HepG2 (cell line): ENCODE data around the gene GLTPD2. TPM values are rescaled to one million over a fixed set of nuclear protein-coding genes. Genes with fewer than 3 reads are reported as not detected.

Experiments
- AKAP8 ChIP-seq: sonication (generic); formaldehyde crosslinking; IDR thresholded peaks from 2 replicates; pipeline ENCODE4 v1.5.1; 2020; ENCODE audit warnings: mild to moderate bottlenecking, missing genetic modification reagents
- ATF3 ChIP-seq: sonication (generic); formaldehyde crosslinking; IDR thresholded peaks from 2 replicates; pipeline ENCODE4 v1.4.0; 2020; ENCODE audit warnings: missing genetic modification reagents
- CHD4 ChIP-seq: fragments of 200-600 bp; sonication (generic); IDR thresholded peaks from 2 replicates; pipeline ENCODE4 v1.7.0; 2017; ENCODE audit warnings: mild to moderate bottlenecking, low read length, borderline replicate concordance
- DNMT1 ChIP-seq: sonication (generic); formaldehyde crosslinking; IDR thresholded peaks from 2 replicates; pipeline ENCODE4 v1.5.1; 2020; ENCODE audit warnings: mild to moderate bottlenecking, missing genetic modification reagents
- PAX8 ChIP-seq: sonication (generic); formaldehyde crosslinking; IDR thresholded peaks from 2 replicates; pipeline ENCODE4 v1.8.0; 2022; ENCODE audit warnings: mild to moderate bottlenecking, missing genetic modification reagents, borderline replicate concordance
- POLR2AphosphoS2 ChIP-seq: IDR thresholded peaks from 2 replicates; pipeline ENCODE4 v1.6.1; 2011; ENCODE audit warnings: low read depth, low read length, improper control_type of control experiment
- PTBP1 ChIP-seq: fragments of 200-400 bp; formaldehyde crosslinking; IDR thresholded peaks from 2 replicates; pipeline ENCODE4 v1.6.1; 2018; ENCODE audit warnings: low read length, low read depth; ENCODE audit not compliant: poor library complexity, severe bottlenecking
- RARG ChIP-seq: sonication (generic); formaldehyde crosslinking; IDR thresholded peaks from 2 replicates; pipeline ENCODE4 v1.4.0; 2020; ENCODE audit warnings: low read depth, mild to moderate bottlenecking, missing genetic modification reagents
- RFX1 ChIP-seq: fragments of 450-650 bp; IDR thresholded peaks from 2 replicates; pipeline ENCODE4 v1.6.1; 2017
- SAP130 ChIP-seq: IDR thresholded peaks from 2 replicates; pipeline ENCODE4 v1.6.1; 2016; ENCODE audit warnings: low read depth
- TGIF2 ChIP-seq: IDR thresholded peaks from 2 replicates; pipeline ENCODE4 v1.6.1; 2016; ENCODE audit warnings: control low read depth, missing compliant biosample characterization
- ZNF24 ChIP-seq: fragments of 450-650 bp; IDR thresholded peaks from 2 replicates; pipeline ENCODE4 v1.6.1; 2017; ENCODE audit warnings: antibody characterized with exemption, mild to moderate bottlenecking
- ZNF550 ChIP-seq: sonication (generic); formaldehyde crosslinking; IDR thresholded peaks from 2 replicates; pipeline ENCODE4 v1.4.0; 2020; ENCODE audit warnings: mild to moderate bottlenecking, missing genetic modification reagents, borderline replicate concordance
- ZNF558 ChIP-seq: sonication (generic); formaldehyde crosslinking; IDR thresholded peaks from 2 replicates; pipeline ENCODE4 v1.9.0; 2022; ENCODE audit warnings: mild to moderate bottlenecking, missing genetic modification reagents, borderline replicate concordance
- ZNF564 ChIP-seq: sonication (generic); formaldehyde crosslinking; IDR thresholded peaks from 2 replicates; pipeline ENCODE4 v1.8.1; 2023; ENCODE audit warnings: mild to moderate bottlenecking, missing genetic modification reagents
- ZNF674 ChIP-seq: sonication (generic); formaldehyde crosslinking; IDR thresholded peaks from 2 replicates; pipeline ENCODE4 v1.5.0; 2020; ENCODE audit warnings: low read depth, mild to moderate bottlenecking, missing genetic modification reagents
- ZNF772 ChIP-seq: sonication (generic); formaldehyde crosslinking; IDR thresholded peaks from 2 replicates; pipeline ENCODE4 v1.5.0; 2020; ENCODE audit warnings: mild to moderate bottlenecking, missing genetic modification reagents
- ZNF775 ChIP-seq: sonication (generic); formaldehyde crosslinking; IDR thresholded peaks from 2 replicates; pipeline ENCODE4 v1.4.0; 2020; ENCODE audit warnings: missing genetic modification reagents, mild to moderate bottlenecking, moderate library complexity, borderline replicate concordance
- ZNF780A ChIP-seq: sonication (generic); formaldehyde crosslinking; IDR thresholded peaks from 2 replicates; pipeline ENCODE4 v1.8.0; 2022; ENCODE audit warnings: mild to moderate bottlenecking, missing genetic modification reagents, moderate library complexity
- ZNF790 ChIP-seq: sonication (generic); formaldehyde crosslinking; IDR thresholded peaks from 2 replicates; pipeline ENCODE4 v1.8.0; 2022; ENCODE audit warnings: missing genetic modification reagents, mild to moderate bottlenecking, borderline replicate concordance
- ZNF816 ChIP-seq: sonication (generic); formaldehyde crosslinking; IDR thresholded peaks from 2 replicates; pipeline ENCODE4 v1.8.0; 2022; ENCODE audit warnings: missing genetic modification reagents, mild to moderate bottlenecking, borderline replicate concordance
- ZNF883 ChIP-seq: sonication (generic); formaldehyde crosslinking; IDR thresholded peaks from 2 replicates; pipeline ENCODE4 v1.5.1; 2020; ENCODE audit warnings: mild to moderate bottlenecking, missing genetic modification reagents; ENCODE audit errors: not compliant biosample characterization
- polyA plus RNA-seq, 8 experiments: library from polyadenylated mRNA; depleted of rRNA in 3 of 8; stranded (reverse) in 7 of 8; unstranded in 1 of 8; fragments of >200 nt; fragmentation: Illumina TruSeq in 4 of 8; extraction: Trizol in 4 of 8; gene quantifications; 2 replicates each; pipeline versions ENCODE4 v1.2.1 to v1.2.3, GENCODE V29; 2011 to 2016; ENCODE audit warnings: low read depth in 4 of 8, missing spikeins in 1 of 8, mixed read lengths in 1 of 8; ENCODE audit not compliant: insufficient read depth in 1 of 8
- total RNA-seq, 5 experiments: library from RNA; depleted of rRNA; stranded (reverse); fragments of >200 nt; fragmentation: Illumina TruSeq; extraction: Trizol; gene quantifications; 2 replicates each; pipeline ENCODE4 v1.2.3, GENCODE V29; 2016; ENCODE audit warnings: low read depth in 1 of 5
- TF ChIP-seq, protein P1 (sequence below): sonication (generic); formaldehyde crosslinking; IDR thresholded peaks from 2 replicates; pipeline ENCODE4 v1.4.0; 2020; ENCODE audit warnings: mild to moderate bottlenecking, missing genetic modification reagents

The GLTPD2 gene
- total and polyA plus RNA-seq, 2 of the 13 experiments (the other 11 are each of a cell fraction or from before 2014, with no cell fraction given) = 7.5 to 12.9 TPM

- no peak for TF ChIP-seq ZNF564 (CRISPR knock-in tag)
- TF ChIP-seq CHD4 = no peak
- no peak for TF ChIP-seq POLR2AphosphoS2
- TF ChIP-seq RARG (CRISPR knock-in tag) = no peak
- TF ChIP-seq SAP130 = peak; percentile 58; the same call in 1 of the 2 replicates
- TF ChIP-seq, protein P1, sequence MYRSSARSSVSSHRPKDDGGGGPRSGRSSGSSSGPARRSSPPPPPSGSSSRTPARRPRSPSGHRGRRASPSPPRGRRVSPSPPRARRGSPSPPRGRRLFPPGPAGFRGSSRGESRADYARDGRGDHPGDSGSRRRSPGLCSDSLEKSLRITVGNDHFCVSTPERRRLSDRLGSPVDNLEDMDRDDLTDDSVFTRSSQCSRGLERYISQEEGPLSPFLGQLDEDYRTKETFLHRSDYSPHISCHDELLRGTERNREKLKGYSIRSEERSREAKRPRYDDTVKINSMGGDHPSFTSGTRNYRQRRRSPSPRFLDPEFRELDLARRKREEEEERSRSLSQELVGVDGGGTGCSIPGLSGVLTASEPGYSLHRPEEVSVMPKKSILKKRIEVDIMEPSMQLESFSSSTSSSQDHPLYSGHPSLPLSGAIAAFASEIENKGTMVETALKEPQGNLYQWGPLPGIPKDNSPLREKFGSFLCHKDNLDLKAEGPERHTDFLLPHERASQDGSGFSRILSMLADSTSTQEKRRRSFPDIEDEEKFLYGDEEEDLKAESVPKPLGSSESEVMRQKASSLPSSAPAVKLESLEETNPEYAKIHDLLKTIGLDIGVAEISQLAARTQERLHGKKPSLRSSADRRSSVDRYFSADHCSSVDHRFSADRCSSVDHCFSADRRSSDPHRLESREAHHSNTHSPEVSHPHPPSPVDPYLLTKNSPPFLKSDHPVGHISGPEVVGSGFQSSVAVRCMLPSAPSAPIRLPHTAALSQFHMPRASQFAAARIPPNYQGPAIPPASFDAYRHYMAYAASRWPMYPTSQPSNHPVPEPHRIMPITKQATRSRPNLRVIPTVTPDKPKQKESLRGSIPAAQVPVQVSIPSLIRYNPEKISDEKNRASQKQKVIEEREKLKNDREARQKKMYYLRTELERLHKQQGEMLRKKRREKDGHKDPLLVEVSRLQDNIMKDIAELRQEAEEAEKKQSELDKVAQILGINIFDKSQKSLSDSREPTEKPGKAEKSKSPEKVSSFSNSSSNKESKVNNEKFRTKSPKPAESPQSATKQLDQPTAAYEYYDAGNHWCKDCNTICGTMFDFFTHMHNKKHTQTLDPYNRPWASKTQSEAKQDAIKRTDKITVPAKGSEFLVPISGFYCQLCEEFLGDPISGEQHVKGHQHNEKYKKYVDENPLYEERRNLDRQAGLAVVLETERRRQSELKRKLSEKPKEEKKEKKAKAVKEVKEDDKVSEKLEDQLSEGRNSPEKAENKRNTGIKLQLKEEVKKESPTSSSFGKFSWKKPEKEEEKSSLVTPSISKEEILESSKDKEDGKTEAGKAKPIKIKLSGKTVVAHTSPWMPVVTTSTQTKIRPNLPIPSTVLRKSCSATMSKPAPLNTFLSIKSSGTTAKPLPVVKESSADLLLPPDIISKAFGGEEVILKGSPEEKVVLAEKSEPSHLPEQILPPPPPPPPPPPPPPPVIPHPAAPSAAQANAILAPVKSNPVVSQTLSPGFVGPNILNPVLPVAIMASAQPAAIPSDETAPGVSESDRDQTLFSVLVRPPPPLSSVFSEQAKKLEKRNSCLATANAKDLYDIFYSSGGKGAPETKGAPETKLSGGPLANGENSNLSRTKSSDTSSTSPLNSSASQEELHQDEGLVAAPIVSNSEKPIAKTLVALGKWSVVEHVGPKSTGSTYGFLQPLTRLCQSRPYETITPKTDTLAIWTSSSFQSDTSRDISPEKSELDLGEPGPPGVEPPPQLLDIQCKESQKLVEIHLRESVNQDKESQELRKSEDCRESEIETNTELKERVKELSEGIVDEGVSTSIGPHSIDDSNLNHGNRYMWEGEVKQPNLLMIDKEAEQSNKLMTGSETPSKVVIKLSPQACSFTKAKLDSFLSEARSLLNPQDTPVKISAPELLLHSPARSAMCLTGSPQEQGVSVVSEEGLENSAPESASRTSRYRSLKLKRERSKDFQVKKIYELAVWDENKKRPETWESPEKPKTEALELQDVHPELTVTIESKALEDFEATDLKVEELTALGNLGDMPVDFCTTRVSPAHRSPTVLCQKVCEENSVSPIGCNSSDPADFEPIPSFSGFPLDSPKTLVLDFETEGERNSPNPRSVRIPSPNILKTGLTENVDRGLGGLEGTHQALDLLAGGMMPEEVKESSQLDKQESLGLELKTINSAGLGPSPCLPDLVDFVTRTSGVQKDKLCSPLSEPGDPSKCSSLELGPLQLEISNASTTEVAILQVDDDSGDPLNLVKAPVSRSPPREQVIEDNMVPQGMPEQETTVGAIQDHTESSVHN (CRISPR knock-in tag) = no peak; the same call in 1 of the 2 replicates
- 0 out of 2 replicates have a peak, but pooled peaks have one; percentile 22 for TF ChIP-seq DNMT1 (CRISPR knock-in tag)
- no peak for TF ChIP-seq ZNF780A (CRISPR knock-in tag)
- peak; percentile 28; the same call in 1 of the 2 replicates for TF ChIP-seq ZNF772
- TF ChIP-seq ZNF558 (CRISPR knock-in tag) = no peak
- no peak for TF ChIP-seq ZNF674 (CRISPR knock-in tag)
- no peak for TF ChIP-seq PAX8 (CRISPR knock-in tag)
- no peak for TF ChIP-seq RFX1
- no peak; the same call in 1 of the 2 replicates for TF ChIP-seq TGIF2 (CRISPR knock-in tag)
- no peak for TF ChIP-seq ZNF816 (CRISPR knock-in tag)
- no peak for TF ChIP-seq ATF3 (CRISPR knock-in tag)
- peak; percentile 20 for TF ChIP-seq ZNF883 (CRISPR knock-in tag)
- TF ChIP-seq ZNF775 (CRISPR knock-in tag) = no peak
- no peak for TF ChIP-seq ZNF790 (CRISPR knock-in tag)
- TF ChIP-seq ZNF550 (CRISPR knock-in tag) = no peak
- 0 out of 2 replicates have a peak, but pooled peaks have one; percentile 61 for TF ChIP-seq AKAP8 (CRISPR knock-in tag)
- no peak for TF ChIP-seq PTBP1
- TF ChIP-seq ZNF24 = no peak
Observed at GRCh38 chr17:4833178-4833940, 44.6 kb downstream of the GLTPD2 start, which contains the start of gene MINK1 (continued).
